GM12892 (cell line): ENCODE measurements around the gene TLCD4.

Source experiments
- DNase-seq: peaks from one replicate; pipeline ENCODE4 v3.0.0; 2011; ENCODE audit not compliant: insufficient read length
- FAIRE-seq: peaks from 2 replicates; lab custom pipeline; 2011; peaks lifted over from hg19 to GRCh38; lab: Jason Lieb, UNC
- POLR2A ChIP-seq: IDR thresholded peaks from 2 replicates; pipeline ENCODE4 v1.6.1; 2011; ENCODE audit warnings: low read depth, low read length, control low read depth
- POLR2AphosphoS5 ChIP-seq: IDR thresholded peaks from 2 replicates; pipeline ENCODE4 v1.6.1; 2011; ENCODE audit warnings: low read depth, low read length, control low read depth
- TAF1 ChIP-seq: IDR thresholded peaks from 2 replicates; pipeline ENCODE4 v1.6.1; 2011; ENCODE audit warnings: low read depth, mild to moderate bottlenecking, control low read depth, low read length, borderline replicate concordance

The TLCD4 gene

DNA sequence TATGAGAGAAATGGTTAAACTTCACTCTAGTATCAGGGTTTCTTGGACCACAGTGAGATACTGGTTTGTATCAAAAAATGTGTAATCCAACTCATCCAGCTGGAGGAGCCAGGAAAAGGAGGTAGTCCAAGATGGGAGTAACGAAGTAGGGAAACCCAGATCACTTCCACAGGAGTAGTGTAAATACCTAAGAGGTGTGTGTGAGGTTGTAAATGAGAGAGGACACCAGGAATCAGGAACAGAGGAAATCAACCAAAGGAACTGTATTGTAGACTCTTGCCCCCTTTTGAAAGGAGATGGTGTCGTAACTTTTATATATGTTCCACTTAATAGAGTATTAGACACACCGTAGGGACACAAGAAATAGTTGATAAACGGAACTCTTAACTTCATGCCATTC, 19.7 kb upstream of the TLCD4 start:
- no peak for TF ChIP-seq TAF1
- no peak for TF ChIP-seq POLR2A
- no peak for TF ChIP-seq POLR2AphosphoS5
- FAIRE-seq (no peak), DNase-seq (no peak)

DNA sequence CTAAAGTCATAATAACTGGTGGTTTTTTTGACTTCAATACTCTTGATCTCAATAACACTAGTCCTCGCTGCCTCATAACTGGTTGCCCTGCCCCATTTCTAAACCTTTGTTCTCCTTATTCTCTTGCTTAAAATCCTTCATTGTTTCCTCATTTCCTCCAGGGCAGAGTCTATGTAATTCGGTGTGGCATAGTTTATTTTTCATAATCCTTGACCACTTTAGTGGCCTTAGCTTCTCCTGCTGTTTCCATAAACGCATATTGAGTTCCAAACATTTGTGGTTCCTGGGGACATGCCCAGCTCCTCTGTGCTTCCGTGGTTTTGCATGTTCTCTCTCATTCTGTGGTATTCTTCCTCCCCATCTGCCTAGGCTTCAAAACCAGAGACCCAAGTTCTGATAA, 19.0 kb upstream of the TLCD4 start:
- FAIRE-seq (no peak), DNase-seq (no peak)
- TF ChIP-seq POLR2A = no peak
- TF ChIP-seq TAF1 = no peak

DNA sequence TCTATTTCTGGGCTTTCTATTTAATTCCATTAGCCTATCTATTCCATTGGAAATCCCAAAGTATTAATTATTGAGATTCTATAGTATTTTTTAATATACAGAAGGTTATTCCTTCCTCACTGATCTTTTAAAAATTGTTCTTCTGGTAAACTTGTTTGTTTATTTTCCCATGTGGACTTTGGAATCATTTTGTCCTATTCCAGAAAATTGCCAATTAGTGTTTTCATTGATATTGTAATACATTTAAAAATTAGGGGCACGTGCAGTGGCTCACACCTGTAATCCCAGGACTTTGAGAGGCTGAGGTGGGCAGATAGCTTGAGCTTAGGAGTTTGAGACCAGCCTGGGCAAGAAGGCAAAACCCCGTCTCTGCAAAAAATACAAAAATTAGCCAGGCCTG, 8.4 kb upstream of the TLCD4 start:
- DNase-seq (no peak), FAIRE-seq (no peak)
- TF ChIP-seq TAF1 (no peak), POLR2AphosphoS5 (no peak), POLR2A (no peak)

DNA sequence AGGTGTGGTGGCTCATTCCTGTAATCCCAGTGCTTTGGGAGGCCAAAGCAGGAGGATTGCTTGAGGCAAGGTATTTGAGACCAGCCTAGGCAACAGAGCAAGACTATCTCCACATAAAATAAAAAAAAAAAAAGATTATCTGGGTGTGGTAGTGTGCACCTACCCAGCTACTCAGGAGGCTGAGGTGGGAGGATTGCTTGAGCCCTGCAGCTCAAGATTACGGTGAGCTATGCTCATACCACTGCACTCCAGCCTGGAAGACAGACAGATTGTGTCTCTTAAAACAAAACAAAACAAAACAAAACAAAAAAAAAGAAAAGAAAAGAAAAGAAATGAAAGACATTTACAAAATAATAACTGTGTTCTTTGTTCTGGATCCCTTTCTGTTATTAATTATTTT, 6.1 kb upstream of the TLCD4 start:
- FAIRE-seq (no peak), DNase-seq (no peak)
- TF ChIP-seq POLR2A = no peak
- TF ChIP-seq TAF1 = no peak
- no peak for TF ChIP-seq POLR2AphosphoS5

DNA sequence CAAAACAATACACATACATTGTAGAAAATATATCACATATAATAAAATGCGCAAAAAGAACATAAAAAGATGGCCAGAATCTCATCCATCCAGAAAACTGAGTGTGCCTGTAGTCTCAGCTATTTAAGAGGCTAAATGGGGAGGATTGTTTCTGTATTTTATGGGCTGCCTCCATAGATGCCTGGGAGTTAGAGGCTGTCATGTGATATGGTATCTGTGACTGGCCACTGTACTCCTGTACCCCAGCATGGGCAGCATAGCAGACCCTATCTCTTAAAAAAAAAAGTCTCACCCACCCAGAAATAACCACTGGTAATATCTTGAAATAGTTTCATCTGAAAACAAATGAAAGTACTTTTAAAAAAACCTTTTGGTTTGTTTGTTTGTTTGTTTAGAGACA, 3.5 kb upstream of the TLCD4 start:
- FAIRE-seq (no peak), DNase-seq (no peak)
- no peak for TF ChIP-seq POLR2A
- no peak for TF ChIP-seq POLR2AphosphoS5
- no peak for TF ChIP-seq TAF1

DNA sequence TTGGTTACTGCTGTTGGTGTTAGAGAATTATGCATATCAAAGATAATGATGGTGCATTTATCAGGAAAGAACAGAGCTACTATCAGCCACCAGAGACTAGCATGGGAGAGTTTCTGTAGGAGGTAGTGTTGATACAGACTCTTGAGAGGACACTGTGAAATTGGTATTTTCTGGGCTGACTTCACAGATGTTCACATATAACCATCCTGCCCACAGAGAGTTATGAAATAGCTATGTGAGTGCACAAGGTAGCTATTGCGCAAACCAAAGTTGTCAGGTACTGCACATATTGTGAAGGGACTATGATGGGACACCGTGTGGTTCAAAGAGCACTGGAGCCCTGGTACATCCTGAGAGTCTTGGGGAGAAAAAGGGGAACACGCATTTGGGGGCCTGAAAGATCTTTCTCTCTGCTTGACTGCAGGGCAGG, 1.4 kb upstream of the TLCD4 start:
- FAIRE-seq (no peak), DNase-seq (no peak)
- no peak for TF ChIP-seq POLR2AphosphoS5

DNA sequence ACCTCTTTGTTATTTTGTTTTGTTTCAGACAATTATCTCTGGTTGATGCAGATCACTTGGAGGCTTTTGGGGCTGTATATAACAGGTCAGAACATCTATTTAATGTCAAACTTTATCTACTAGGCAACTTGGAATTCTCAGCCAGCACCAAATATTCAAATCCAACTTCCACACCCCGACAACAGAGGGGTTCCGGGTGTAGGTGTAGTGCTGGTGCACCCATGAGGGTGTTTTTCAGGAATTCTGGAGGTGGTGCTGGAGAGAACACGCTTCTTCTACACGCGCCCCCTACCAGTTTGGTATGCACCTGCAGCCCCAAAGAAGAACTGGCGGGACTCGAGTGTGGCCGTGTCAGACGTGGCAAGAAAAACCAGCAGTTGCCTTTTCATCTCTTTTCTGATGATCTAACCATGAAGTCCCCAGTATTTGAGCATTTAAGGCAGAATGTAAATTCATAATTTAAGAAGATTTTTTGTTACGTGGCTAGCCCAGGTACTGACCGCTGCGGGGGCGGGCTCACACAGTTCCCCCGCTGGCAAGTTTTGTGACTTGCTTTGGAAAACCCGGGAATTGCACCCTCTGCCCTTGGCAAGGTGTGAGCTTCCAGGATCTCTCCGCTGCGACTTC, 462 bp upstream of the TLCD4 start:
- FAIRE-seq (peak; percentile 76), DNase-seq (peak; percentile 27)
- TF ChIP-seq POLR2AphosphoS5 = no peak
- TF ChIP-seq POLR2A = no peak
- TF ChIP-seq TAF1 = no peak

DNA sequence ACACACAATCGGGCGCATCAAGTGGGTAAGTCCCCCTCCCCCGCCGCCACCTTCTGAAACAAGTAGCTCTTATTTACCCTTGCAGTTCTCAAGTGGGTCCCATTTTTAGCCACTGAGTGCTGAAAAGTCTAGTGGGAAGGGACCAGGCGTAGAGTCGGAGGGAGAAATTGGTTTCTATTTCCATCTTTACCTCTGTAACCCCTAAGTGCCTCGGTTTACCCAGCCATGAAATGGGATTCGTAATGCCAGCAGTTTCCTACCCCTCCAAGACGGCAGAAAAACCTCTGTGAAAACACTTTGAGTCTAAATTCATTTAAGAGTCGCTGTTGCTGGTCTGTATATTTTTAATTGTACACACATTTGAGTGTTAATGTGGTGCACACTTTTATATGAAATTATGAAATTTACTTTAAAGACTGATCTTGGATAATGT, 928 bp downstream of the TLCD4 start:
- FAIRE-seq (no peak), DNase-seq (no peak)
- no peak for TF ChIP-seq POLR2A
- TF ChIP-seq POLR2AphosphoS5 = no peak
- TF ChIP-seq TAF1 = no peak

DNA sequence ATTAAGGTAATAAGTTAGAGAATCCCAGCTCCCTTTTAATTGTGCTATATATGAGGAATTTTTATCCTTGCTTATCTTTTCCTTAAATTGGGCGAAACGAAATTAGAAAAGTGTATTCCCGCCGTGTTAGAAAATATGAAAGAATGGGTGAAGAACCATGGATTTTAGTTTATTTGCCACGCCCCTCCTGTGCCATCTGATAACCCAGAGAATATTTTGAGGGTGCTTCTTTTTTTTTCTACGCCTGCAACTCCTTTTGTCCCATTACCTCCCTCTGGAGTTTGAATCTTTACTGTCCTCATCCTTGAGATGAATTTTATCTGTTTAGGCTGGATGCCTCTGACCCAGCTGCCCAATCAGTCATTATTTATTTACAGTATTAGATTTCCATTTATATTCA, 1.6 kb downstream of the TLCD4 start:
- DNase-seq (no peak), FAIRE-seq (no peak)
- TF ChIP-seq TAF1 = no peak
- no peak for TF ChIP-seq POLR2A
- TF ChIP-seq POLR2AphosphoS5 = no peak

DNA sequence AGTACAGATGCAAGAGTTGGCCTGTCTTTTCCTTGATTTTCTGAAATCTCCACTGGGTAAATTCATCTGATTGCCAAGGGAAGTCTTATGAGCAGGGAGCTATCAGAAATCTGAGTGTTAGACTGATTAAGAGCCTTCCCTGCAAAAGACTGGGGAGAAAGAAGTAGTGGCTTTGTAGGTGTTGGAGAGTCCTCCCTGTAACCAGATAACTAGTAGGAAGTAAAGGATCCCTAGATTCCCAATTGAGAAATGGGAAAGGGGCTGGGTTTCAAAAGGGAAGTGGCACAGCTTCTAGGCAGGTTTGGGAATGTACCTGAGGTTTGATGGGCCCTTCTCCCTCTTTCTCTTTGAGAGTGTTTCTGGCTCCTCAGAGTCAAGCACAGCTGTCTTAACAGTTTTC, 2.1 kb downstream of the TLCD4 start:
- DNase-seq (no peak), FAIRE-seq (no peak)
- no peak for TF ChIP-seq TAF1
- TF ChIP-seq POLR2AphosphoS5 = no peak
- TF ChIP-seq POLR2A = no peak

DNA sequence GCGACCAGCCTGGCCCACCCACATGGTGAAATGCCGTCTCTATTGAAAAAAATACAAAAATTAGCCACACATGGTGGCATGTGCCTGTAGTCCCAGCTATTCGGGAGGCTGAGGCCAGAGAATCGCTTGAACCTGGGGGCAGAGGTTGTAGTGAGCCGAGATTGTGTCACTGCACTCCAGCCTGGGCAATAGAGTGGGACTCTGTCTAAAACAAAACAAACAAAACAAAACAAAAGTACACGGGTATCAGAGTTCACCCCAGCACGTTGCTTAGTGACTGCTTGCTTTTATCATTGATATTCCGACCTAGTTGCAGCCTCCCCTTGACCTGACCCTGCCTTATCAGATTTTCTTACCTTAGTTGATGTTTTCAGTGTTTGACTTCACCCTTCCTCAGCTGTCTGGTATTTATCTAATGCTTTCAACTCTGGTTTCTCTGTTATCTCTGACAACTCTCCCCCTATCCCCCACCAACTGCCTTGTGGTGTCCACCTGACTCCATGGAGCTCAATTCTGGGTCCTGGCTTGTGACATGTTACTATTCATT, 5.1 kb downstream of the TLCD4 start:
- no peak for DNase-seq
- no peak for TF ChIP-seq POLR2A
- no peak for TF ChIP-seq TAF1
- TF ChIP-seq POLR2AphosphoS5 = no peak
- FAIRE-seq = no peak

DNA sequence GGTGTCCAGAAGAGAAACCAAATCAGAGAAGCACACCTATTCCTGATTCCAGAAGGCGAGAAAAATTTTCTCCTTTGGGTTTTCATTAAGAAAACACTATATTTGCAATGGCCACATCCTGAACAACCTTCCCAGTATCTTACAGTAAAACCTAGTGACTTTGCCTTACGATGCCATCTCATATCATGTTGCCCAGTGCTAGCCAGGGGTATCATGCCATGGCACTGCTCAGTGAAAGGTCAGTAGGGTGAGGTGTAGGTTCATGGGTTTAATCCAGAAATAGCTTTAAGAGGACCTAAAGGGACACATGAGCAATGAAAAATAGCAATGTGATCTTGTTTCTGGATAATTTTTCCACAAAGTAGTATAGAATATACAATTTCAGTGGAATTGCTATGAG, 7.2 kb downstream of the TLCD4 start:
- DNase-seq = no peak
- TF ChIP-seq POLR2AphosphoS5 (no peak), TAF1 (no peak), POLR2A (no peak)
- FAIRE-seq = no peak
